ENCODE data around the gene SUPV3L1.

The SUPV3L1 gene

DNA sequence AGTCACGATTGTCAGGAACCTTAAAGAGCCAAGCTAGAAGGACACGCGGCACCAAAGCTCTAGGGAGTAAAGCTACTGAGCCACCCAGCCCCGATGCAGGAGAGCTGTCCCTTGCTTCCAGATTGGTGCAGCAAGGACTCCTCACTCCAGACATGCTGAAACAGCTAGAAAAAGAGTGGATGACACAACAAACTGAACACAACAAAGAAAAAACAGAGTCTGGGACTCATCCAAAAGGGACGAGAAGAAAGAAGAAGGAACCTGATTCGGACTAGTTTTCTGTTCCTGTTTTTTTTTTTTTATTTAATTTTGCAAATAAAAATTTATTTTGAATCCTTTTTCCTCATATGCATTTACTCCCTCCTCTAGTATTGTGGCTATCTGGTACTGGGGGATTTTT, 28.7 kb downstream of the SUPV3L1 start:
- no peak for DNase-seq

- no peak for DNase-seq
These were observed 29.9 kb downstream of the SUPV3L1 start for GRCh38 chr10:69209787-69210484.

- no peak for DNase-seq
These were observed 31.1 kb downstream of the SUPV3L1 start for GRCh38 chr10:69211104-69211503.

DNA sequence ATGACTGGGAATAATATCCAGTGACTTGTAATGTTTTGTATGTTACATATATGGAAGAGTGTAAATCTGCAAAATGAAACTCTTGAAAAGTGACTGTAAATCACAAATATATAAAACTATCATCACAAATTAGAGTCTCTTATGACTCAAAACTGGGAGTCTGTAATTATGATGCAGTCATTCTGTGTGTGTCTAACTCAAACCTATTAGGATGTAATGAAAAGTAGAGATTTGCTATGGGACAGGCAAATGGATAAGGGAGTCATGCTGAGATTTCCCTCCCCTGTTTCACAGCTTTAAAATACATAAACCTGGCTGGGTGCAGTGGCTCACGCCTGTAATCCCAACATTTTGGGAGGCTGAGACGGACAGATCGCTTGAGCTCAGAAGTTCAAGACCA, 31.5 kb downstream of the SUPV3L1 start:
- no peak for DNase-seq

DNA sequence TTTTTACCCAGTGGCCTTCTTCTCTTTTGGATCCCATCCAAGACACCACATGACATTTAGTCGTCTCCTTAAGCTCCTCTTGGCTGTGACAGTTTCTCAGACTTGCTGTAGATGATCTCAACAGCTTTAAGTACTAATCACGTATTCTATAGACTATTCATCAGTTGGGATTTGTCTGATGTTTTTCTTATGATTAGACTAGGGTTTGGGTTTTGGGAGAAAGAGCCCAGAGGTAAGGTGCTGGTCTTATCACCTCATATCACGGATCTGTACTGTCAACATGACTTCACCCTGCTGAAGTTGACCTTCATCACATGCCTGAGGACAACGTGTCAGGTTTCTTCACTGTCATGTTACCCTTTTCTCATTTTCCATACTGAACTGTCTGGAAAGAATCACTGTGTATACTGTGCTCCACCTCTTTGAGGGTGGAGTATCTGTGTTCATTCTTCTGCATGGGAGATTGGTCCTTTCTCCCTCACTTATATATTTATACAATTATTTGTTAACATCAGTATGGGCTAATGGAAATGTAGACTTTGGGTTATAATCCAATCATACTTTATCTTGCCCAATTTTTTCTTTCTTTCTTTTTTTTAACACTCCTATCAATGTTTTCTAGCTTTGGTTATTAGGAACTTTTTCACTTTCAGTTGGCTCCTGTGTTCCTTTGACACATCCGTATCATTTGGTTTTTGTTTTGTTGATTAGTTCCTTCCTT, 33.7 kb downstream of the SUPV3L1 start:
- no peak for DNase-seq

- no peak for DNase-seq
These were observed 34.7 kb downstream of the SUPV3L1 start for GRCh38 chr10:69214666-69215131.

- no peak for DNase-seq
These were observed 35.6 kb downstream of the SUPV3L1 start for GRCh38 chr10:69215405-69216171.

- DNase-seq: no peak
These were observed 36.6 kb downstream of the SUPV3L1 start for GRCh38 chr10:69216577-69217118.

DNA sequence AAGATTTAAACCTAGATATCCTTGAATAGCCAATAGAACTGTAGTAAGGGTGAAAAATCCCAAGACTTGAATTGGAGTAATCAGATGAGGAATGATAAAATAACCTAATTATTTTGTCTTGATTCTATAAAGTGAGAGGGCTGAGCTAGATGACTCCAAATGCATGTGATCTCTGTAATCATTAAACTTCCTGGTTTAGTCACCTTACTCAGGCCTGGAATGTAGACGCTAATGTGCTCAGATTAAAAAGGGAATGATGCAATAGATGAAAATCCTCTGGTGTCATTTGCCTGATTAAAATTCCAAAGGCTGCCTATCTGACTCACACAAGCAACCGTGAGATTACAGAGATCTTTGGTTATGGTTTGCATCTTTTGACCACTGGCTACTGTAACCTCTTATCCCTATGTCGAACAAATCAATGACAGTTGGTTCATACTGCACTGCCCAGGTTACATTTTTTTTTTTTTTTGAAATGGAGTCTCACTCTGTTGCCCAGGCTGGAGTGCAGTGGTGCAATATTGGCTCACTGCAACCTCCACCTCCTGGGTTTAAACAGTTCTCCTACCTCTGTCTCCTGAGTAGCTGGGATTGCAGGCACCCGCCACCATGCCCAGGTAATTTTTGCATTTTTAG, 37.2 kb downstream of the SUPV3L1 start:
- DNase-seq: no peak

GRCh38 chr10:69218831-69219230, 38.8 kb downstream of the SUPV3L1 start:
- DNase-seq: no peak

DNA sequence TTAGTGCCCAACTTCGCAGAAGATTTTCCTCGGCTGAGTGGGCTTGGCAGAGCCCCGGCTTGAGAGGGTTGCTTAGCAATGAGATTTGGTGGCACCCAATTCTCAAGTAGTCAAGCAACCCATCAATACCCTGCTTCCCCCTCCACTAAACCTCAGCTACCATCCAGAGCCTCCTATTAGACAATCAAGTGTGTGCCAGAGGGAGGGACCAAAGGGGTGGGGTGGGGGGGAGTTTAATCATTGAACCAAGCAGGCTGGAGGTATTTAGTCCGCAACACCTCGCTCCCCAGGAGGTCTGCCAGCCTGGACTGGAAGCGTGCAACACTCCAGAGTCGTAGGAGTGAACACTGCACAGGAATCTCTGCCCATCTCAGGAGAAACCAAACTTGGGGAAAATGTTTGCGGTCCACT, 40.0 kb downstream of the SUPV3L1 start, which contains the start of gene HKDC1:
Gene HKDC1, plus strand, starts transcription at position 292 of the 411 bp plus-strand sequence. Its CDS starts 104 bp downstream, at position 396.
- DNase-seq: no peak

- no peak for DNase-seq
These were observed 40.5 kb downstream of the SUPV3L1 start for GRCh38 chr10:69220507-69220906.

DNA sequence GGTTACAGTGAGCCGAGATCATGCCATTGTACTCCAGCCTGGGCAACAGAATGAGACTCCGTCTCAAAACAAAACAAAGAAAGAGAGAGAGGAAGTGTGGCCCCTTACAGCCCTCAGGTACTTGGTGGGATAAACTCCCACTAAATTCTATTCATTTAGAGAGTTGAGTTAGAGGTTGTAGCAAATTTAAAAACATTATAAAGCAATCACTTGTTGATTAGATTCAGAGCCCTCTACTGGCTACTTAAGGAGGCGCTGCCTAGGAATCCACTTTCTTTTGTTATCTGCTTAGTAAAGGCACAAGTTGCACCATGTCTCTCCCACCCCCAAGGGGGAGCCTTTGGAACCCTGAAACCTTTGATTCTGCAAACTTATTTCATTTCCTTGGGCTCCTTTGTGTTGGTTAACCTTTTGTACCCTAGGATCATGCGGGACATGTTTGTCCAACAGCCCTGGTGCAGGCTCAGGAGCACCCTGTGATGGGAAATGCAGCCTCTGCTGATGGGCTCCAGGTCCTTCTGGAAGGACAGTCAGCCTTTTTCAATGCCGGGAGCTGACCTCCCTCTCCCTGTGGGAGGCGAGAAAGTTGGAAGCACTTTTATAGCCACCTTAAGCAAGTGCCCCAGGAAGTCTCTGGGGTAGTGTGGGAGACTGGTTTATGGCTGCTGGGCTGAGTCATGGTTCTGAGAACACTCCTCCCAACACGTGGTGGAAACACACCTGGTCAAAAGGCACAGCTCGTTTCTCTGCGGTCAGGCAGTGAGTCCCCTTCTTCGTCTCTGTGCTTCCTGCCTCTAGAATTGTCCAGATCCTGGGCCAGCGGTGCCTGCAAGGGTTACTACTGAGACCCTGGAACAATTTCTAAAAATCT, 42.4 kb downstream of the SUPV3L1 start:
- DNase-seq: peak; percentile 75 to 76

DNA sequence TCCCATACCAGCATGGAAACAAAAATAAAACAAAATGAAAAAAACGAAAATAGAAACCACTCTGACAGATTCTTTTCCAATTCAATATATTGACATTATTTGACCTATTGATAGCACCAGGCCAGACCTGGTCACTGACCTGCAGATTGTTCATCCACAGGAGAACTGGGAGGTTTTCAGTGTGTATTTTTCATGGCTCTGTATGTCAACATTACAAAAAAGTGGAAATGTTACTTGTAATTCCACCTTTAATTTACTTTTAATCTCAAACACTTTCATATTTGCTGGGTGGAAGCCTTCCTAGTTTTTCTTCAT, 43.0 kb downstream of the SUPV3L1 start:
- DNase-seq: no peak

DNA sequence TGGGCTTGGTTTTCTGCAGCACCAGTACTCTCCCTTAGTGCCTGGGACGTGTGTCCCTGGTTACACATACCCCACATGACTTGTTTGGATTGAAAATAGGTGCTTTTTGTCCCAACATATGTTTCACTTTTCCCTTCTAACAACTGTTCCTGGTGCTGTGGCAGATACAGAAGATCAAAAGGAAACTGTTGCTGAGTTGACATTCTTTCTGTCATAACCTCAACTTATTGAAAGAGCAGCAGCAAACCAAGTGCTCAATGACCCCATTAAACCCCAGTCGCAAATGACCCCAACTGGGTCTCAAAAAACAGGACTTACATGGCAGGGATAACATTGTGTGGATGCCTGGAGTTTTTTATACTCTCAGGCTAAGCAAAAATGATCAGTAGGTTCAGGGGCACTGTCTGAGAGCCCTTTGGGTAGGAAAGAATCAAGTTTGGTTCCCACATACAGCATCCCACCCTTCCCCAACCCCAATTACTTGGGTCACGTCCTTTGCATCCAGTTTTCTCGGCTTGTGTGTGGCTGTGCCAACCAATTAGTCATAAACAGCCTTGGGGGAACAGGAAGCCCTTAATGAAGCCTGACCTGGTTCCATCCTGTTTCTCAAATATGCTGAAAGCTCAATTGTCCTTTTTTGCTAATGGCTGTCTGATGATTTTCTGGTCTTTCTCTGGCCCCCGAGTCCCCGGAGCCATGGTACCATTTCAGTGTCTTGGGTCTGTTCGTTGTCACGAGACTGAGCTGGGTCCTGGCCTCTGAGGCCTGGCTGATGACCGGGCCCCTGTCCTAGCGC, 45.0 kb downstream of the SUPV3L1 start:
- DNase-seq: no peak

- DNase-seq: no peak
These were observed 45.6 kb downstream of the SUPV3L1 start for GRCh38 chr10:69225681-69226080.

- DNase-seq: no peak
These were observed 47.0 kb downstream of the SUPV3L1 start for GRCh38 chr10:69226919-69227450.

- no peak for DNase-seq
These were observed 48.1 kb downstream of the SUPV3L1 start for GRCh38 chr10:69228151-69228550.

DNA sequence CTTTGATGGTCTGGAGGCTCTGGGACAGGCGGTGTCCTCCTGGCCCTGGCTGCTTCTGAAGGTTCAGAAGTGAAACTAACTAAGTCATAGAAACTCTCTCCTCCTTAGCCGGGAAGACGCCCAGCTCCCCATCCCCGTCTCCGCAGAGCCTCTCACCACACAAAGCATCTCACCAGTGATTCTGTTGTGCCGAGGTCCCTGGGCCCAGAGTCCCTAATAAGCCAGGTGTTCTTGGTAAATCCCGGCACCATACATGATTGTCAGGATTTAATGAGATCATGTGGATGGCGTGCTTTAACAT, 49.5 kb downstream of the SUPV3L1 start:
- no peak for DNase-seq

DNA sequence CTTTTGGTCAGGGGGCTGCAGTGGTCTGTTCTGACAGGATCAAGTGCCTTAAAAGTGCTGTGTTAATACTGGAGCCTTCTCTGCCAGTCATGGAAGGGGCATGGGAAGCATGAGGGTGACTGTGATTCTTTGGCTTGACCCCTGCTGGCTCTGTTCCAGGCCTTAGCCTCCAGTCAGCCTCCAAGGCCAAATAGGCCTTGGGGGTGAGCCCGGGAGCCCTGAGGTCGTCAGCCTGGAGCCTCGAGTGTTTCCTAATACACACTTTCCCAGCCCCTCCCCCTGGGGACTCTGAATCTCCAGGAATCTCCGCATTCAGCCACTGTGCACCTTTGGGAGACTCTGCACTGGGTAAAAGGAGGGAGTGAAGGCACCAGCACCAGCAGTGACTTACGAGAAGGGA, 50.1 kb downstream of the SUPV3L1 start:
- no peak for DNase-seq

DNA sequence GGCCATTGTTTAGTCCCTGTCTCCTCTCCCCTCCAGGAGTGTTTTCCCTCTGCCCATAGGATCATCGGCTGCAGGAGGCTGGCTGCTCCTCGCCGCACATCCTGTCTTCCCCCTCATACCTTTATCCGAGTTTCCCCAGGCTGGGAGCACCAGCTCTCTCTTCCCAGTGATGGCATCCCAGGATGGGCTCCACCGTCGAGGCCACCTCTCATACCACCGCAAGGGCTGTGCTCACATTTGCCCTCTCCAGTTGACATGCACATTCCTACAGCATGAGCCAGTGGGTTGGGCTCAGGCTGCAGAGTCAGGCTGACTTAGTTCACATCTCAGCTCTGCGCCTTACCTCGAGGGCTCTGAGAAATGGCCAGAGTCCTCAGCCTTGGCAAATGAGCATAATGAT, 52.2 kb downstream of the SUPV3L1 start:
- no peak for DNase-seq

Data from activated CD4-positive, alpha-beta T cell treated with anti-CD3 and anti-CD28 coated beads for 4 hours (primary cell).